ENCODE measurements around the gene PLEKHG4B. TPM values are rescaled to one million over a fixed set of nuclear protein-coding genes. Genes with fewer than 3 reads are reported as not detected.
A peak's percentile ranks its signal among the peaks of the same experiment; 100 is the strongest.

The PLEKHG4B gene
- polyA plus RNA-seq, 1 donor from 2014 or later, result 0.78 TPM

DNA sequence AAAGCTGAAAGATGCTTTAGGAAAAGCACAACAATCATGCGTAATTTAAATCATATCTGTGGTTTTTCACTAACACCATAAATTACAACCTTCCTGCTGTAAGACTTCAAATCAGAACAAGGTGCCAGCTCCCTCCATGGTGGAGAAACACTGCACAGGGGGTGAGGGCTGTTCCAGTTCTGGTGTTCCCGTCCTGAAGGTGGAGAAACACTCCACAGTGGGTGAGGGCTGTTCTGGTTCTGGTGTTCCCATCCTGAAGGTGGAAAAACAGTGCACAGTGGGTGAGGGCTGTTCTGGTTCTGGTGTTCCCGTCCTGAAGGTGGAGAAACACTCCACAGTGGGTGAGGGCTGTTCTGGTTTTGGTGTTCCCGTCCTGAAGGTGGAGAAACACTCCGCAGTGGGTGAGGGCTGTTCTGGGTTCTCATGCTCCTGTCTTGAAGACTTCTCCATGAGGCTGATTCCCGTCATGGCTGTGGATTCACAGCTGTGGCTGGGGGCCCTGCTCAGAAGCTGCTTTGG, 12.9 kb downstream of the PLEKHG4B start:
- H3K79me2 ChIP-seq (replicated peaks; ENCODE audit: insufficient read depth, low read length), result peaks cover 13% of the 10 kb centered on the region
- H3K27me3 ChIP-seq (ENCODE audit: insufficient read depth, low read depth, low read length), result no peaks in the 10 kb centered on the region
- peak overlapping the region; percentile 47 for H3K4me3 ChIP-seq (ENCODE audit: low read length)
- H3K36me3 ChIP-seq (ENCODE audit: insufficient read depth, low read length), result no peaks in the 10 kb centered on the region
- peak overlapping the region; percentile 50 for H3K4me2 ChIP-seq (ENCODE audit: low read length)
- peak overlapping the region; percentile 32 for H2AFZ ChIP-seq (ENCODE audit: low read depth, low read length)
- no peaks in the 10 kb centered on the region for H3K9me3 ChIP-seq (ENCODE audit: low read length)
- TF ChIP-seq EZH2 (IDR thresholded peaks at IDR 0.05; ENCODE audit: borderline replicate concordance, insufficient read depth, low read length, poor library complexity, severe bottlenecking) (no peak), EP300 (conservative IDR thresholded peaks at IDR 0.05; ENCODE audit: poor library complexity, severe bottlenecking) (no peak), SMC3 (conservative IDR thresholded peaks at IDR 0.05; ENCODE audit: poor library complexity) (no peak), MXI1 (conservative IDR thresholded peaks at IDR 0.05; ENCODE audit: poor library complexity, severe bottlenecking) (no peak), POLR2AphosphoS5 (IDR thresholded peaks at IDR 0.05) (no peak), CTCF (IDR thresholded peaks at IDR 0.05; ENCODE audit: poor library complexity, severe bottlenecking) (no peak), RAD21 (conservative IDR thresholded peaks at IDR 0.05) (no peak), TAF1 (IDR thresholded peaks at IDR 0.05; ENCODE audit: low read depth) (no peak)
- TF ChIP-seq, protein P1, sequence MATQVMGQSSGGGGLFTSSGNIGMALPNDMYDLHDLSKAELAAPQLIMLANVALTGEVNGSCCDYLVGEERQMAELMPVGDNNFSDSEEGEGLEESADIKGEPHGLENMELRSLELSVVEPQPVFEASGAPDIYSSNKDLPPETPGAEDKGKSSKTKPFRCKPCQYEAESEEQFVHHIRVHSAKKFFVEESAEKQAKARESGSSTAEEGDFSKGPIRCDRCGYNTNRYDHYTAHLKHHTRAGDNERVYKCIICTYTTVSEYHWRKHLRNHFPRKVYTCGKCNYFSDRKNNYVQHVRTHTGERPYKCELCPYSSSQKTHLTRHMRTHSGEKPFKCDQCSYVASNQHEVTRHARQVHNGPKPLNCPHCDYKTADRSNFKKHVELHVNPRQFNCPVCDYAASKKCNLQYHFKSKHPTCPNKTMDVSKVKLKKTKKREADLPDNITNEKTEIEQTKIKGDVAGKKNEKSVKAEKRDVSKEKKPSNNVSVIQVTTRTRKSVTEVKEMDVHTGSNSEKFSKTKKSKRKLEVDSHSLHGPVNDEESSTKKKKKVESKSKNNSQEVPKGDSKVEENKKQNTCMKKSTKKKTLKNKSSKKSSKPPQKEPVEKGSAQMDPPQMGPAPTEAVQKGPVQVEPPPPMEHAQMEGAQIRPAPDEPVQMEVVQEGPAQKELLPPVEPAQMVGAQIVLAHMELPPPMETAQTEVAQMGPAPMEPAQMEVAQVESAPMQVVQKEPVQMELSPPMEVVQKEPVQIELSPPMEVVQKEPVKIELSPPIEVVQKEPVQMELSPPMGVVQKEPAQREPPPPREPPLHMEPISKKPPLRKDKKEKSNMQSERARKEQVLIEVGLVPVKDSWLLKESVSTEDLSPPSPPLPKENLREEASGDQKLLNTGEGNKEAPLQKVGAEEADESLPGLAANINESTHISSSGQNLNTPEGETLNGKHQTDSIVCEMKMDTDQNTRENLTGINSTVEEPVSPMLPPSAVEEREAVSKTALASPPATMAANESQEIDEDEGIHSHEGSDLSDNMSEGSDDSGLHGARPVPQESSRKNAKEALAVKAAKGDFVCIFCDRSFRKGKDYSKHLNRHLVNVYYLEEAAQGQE (IDR thresholded peaks at IDR 0.05; ENCODE audit: borderline replicate concordance), result no peak
- H3F3A ChIP-seq (ENCODE audit: insufficient read depth, low read length, poor library complexity, severe bottlenecking), result no peaks in the 10 kb centered on the region
- peak overlapping the region; percentile 51 for H3K9ac ChIP-seq (ENCODE audit: low read length)
- H4K20me1 ChIP-seq (ENCODE audit: insufficient read depth), result no peaks in the 10 kb centered on the region
- peak overlapping the region; percentile 78 for H3K27ac ChIP-seq (ENCODE audit: low read length)
- no peaks in the 10 kb centered on the region for H3K9me2 ChIP-seq (ENCODE audit: insufficient read depth, low read length)

DNA sequence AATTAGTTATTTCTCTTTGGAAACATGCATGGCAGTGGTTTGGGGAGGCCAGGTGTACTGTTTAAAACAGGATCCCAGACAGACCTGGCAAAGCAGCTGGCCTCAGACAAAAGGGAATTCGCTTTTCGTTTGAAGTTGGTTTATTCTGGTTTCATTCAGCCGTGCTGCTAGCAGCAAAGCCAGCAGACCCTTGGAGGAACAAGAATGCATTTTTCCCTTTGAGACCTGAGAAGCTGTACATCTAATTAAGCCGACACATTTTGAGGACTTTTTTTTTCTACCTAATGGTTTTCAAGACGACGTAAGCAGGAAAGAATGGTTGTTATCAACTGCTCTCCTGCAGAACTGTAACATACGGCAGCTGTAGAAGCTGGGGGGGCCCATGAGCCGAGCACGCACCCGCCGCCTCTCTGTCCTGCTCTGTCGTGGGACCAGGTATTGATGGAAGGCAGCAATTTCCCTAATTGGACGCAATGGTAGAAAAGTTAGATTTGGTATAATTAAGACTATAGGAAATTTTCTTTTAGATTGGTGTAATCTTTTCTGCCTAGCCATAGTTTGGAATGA, 13.6 kb downstream of the PLEKHG4B start:
- no peak for TF ChIP-seq EZH2 (IDR thresholded peaks at IDR 0.05; ENCODE audit: borderline replicate concordance, insufficient read depth, low read length, poor library complexity, severe bottlenecking)
- no peak for TF ChIP-seq EP300 (conservative IDR thresholded peaks at IDR 0.05; ENCODE audit: poor library complexity, severe bottlenecking)
- no peak for TF ChIP-seq MXI1 (conservative IDR thresholded peaks at IDR 0.05; ENCODE audit: poor library complexity, severe bottlenecking)
- TF ChIP-seq, protein P1 (IDR thresholded peaks at IDR 0.05; ENCODE audit: borderline replicate concordance), result no peak
- TF ChIP-seq CTCF (IDR thresholded peaks at IDR 0.05; ENCODE audit: poor library complexity, severe bottlenecking), result no peak
- TF ChIP-seq POLR2AphosphoS5 (IDR thresholded peaks at IDR 0.05), result no peak
- no peak for TF ChIP-seq RAD21 (conservative IDR thresholded peaks at IDR 0.05)
- TF ChIP-seq TAF1 (IDR thresholded peaks at IDR 0.05; ENCODE audit: low read depth), result no peak
- no peak for TF ChIP-seq SMC3 (conservative IDR thresholded peaks at IDR 0.05; ENCODE audit: poor library complexity)
- Histone ChIP-seq H3K9me2 (ENCODE audit: insufficient read depth, low read length) (no peaks in the 10 kb centered on the region), H3K9me3 (ENCODE audit: low read length) (no peaks in the 10 kb centered on the region), H3K4me2 (ENCODE audit: low read length) (peak overlapping the region; percentile 50), H3K4me3 (ENCODE audit: low read length) (peak overlapping the region; percentile 47), H3F3A (ENCODE audit: insufficient read depth, low read length, poor library complexity, severe bottlenecking) (no peaks in the 10 kb centered on the region), H3K36me3 (ENCODE audit: insufficient read depth, low read length) (no peaks in the 10 kb centered on the region), H3K27ac (ENCODE audit: low read length) (peak overlapping the region; percentile 78), H3K79me2 (replicated peaks; ENCODE audit: insufficient read depth, low read length) (peaks cover 13% of the 10 kb centered on the region), H2AFZ (ENCODE audit: low read depth, low read length) (peak overlapping the region; percentile 32), H3K9ac (ENCODE audit: low read length) (peak overlapping the region; percentile 51), H4K20me1 (ENCODE audit: insufficient read depth) (no peaks in the 10 kb centered on the region), H3K27me3 (ENCODE audit: insufficient read depth, low read depth, low read length) (no peaks in the 10 kb centered on the region)
